Keratinocyte (primary cell): ENCODE measurements around the gene GSTM4. TPM values are rescaled to one million over a fixed set of nuclear protein-coding genes. Genes with fewer than 3 reads are reported as not detected.

Experiments
- DNase-seq: peaks from one replicate; pipeline ENCODE4 v3.0.0-alpha.2; 2011; ENCODE audit warnings: low read depth, missing footprints, low spot score
- FAIRE-seq: peaks from 2 replicates; lab custom pipeline; 2011; peaks lifted over from hg19 to GRCh38; lab: Jason Lieb, UNC
- H2AFZ ChIP-seq: 2 replicates; pipeline ENCODE4 v1.6.0; 2012; ENCODE audit warnings: low read length, control low read depth, inconsistent platforms; ENCODE audit not compliant: control insufficient read depth
- H3K27ac ChIP-seq: 2 replicates; pipeline ENCODE4 v1.5.1; 2011; ENCODE audit warnings: low read length; ENCODE audit not compliant: control insufficient read depth, insufficient read depth
- H3K27me3 ChIP-seq: 3 replicates; pipeline ENCODE4 v1.6.0; 2011; ENCODE audit warnings: low read length; ENCODE audit not compliant: control insufficient read depth, insufficient read depth; ENCODE audit errors: extremely low read depth
- H3K36me3 ChIP-seq, 2 experiments: 2 replicates in 1 of 2; 3 replicates in 1 of 2; pipeline ENCODE4 v1.5.1; 2011; ENCODE audit warnings: low read length in 2 of 2, mild to moderate bottlenecking in 1 of 2; ENCODE audit not compliant: control insufficient read depth in 2 of 2, insufficient read depth in 2 of 2; ENCODE audit errors: extremely low read depth in 1 of 2
- H3K4me1 ChIP-seq: 3 replicates; pipeline ENCODE4 v1.5.1; 2011; ENCODE audit warnings: low read length; ENCODE audit not compliant: control insufficient read depth, insufficient read depth; ENCODE audit errors: extremely low read depth
- H3K4me2 ChIP-seq: 3 replicates; pipeline ENCODE4 v1.6.0; 2011; ENCODE audit warnings: low read depth, low read length; ENCODE audit not compliant: control insufficient read depth, insufficient read depth; ENCODE audit errors: extremely low read depth
- H3K4me3 ChIP-seq, 3 experiments: fragments of 200-600 bp in 1 of 3; sonication (generic) in 1 of 3; 2 replicates in 2 of 3; 3 replicates in 1 of 3; pipeline ENCODE4 v1.5.1; 2011 to 2016; ENCODE audit warnings: low read length in 3 of 3, mild to moderate bottlenecking in 3 of 3, control low read depth in 2 of 3, inconsistent platforms in 1 of 3, low read depth in 1 of 3, mixed read lengths in 1 of 3, mixed run types in 1 of 3, moderate library complexity in 1 of 3; ENCODE audit not compliant: control insufficient read depth in 2 of 3, insufficient read depth in 2 of 3; ENCODE audit errors: extremely low read depth in 1 of 3
- H3K79me2 ChIP-seq: 2 replicates; pipeline ENCODE4 v1.6.0; 2012; ENCODE audit warnings: low read length; ENCODE audit not compliant: control insufficient read depth, insufficient read depth
- H3K9ac ChIP-seq: 3 replicates; pipeline ENCODE4 v1.6.0; 2011; ENCODE audit warnings: low read length; ENCODE audit not compliant: control insufficient read depth, insufficient read depth; ENCODE audit errors: extremely low read depth
- H3K9me1 ChIP-seq: 3 replicates; pipeline ENCODE4 v1.6.0; 2011; ENCODE audit warnings: low read length; ENCODE audit not compliant: control insufficient read depth, insufficient read depth; ENCODE audit errors: extremely low read depth
- H3K9me3 ChIP-seq: 2 replicates; pipeline ENCODE4 v1.5.1; 2012; ENCODE audit warnings: low read depth, low read length; ENCODE audit not compliant: control insufficient read depth
- H4K20me1 ChIP-seq: 3 replicates; pipeline ENCODE4 v1.6.0; 2011; ENCODE audit warnings: low read length; ENCODE audit not compliant: control insufficient read depth, insufficient read depth; ENCODE audit errors: extremely low read depth
- EZH2 ChIP-seq: IDR thresholded peaks from one replicate; pipeline ENCODE4 v1.6.1; 2012; ENCODE audit warnings: inconsistent platforms, mild to moderate bottlenecking, low read length, moderate library complexity
- dilution Hi-C: fragments of 300-500 bp; cut with MboI; formaldehyde crosslinking; loops from one replicate; pipeline ENCODE4 v1.7.0; 2020; ENCODE audit warnings: low sequenced_read_pairs; ENCODE audit not compliant: extremely low pct_ligation_motif_present
- polyA plus RNA-seq, 5 experiments: library from polyadenylated mRNA; depleted of rRNA in 3 of 5; stranded (reverse) in 3 of 5; stranded (forward) in 1 of 5; unstranded in 1 of 5; fragments of >200 nt; gene quantifications; 1 replicate in 1 of 5; 2 replicates in 3 of 5; 3 replicates in 1 of 5; pipeline versions ENCODE4 v1.2.1 to v1.2.3, GENCODE V29; 2011 to 2012; ENCODE audit warnings: missing spikeins in 2 of 5, low read depth in 1 of 5, low replicate concordance in 1 of 5
- TF ChIP-seq, protein P1 (sequence below), 3 experiments: IDR thresholded peaks in 1 of 3; conservative IDR thresholded peaks in 1 of 3; optimal IDR thresholded peaks in 1 of 3; 2 replicates in 2 of 3; 3 replicates in 1 of 3; pipeline versions ENCODE3 to v1.5.1; 2011; ENCODE audit warnings: low read length in 3 of 3, mild to moderate bottlenecking in 3 of 3, moderate library complexity in 2 of 3, control low read depth in 1 of 3, inconsistent platforms in 1 of 3; ENCODE audit not compliant: insufficient read depth in 2 of 3; ENCODE audit errors: extremely low read depth in 1 of 3

The GSTM4 gene
- polyA plus RNA-seq, 1 donor (not counting 4 experiments of a cell fraction or from before 2014, with no cell fraction given): 15.9 TPM

DNA sequence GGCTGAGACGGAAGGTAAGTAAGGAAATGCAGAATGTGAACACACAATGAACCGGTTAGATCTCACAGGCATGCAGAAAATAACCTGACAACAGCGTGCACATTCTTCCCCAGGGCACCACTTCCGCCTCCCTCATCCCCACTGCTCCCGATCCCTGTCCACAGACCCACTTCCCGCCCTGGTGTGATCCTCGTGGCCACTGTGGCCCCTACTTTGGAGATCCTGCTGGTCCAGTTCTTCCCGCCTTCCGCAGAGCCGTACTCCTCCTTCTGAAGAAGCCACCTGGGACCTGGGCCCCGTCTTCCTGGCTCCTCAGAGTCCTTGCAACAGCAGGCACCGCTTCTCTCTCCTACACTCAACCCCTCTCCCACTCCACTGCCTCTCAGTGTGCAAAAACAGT, 1.4 kb upstream of the GSTM4 start:
- FAIRE-seq (no peak), DNase-seq (no peak)
- no peak overlapping the region for H3K4me2 ChIP-seq
- H3K4me1 ChIP-seq: peaks cover 7% of the 10 kb centered on the region
- no peaks in the 10 kb centered on the region for H4K20me1 ChIP-seq
- no peak for TF ChIP-seq EZH2
- TF ChIP-seq, protein P1, sequence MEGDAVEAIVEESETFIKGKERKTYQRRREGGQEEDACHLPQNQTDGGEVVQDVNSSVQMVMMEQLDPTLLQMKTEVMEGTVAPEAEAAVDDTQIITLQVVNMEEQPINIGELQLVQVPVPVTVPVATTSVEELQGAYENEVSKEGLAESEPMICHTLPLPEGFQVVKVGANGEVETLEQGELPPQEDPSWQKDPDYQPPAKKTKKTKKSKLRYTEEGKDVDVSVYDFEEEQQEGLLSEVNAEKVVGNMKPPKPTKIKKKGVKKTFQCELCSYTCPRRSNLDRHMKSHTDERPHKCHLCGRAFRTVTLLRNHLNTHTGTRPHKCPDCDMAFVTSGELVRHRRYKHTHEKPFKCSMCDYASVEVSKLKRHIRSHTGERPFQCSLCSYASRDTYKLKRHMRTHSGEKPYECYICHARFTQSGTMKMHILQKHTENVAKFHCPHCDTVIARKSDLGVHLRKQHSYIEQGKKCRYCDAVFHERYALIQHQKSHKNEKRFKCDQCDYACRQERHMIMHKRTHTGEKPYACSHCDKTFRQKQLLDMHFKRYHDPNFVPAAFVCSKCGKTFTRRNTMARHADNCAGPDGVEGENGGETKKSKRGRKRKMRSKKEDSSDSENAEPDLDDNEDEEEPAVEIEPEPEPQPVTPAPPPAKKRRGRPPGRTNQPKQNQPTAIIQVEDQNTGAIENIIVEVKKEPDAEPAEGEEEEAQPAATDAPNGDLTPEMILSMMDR (optimal IDR thresholded peaks at IDR 0.05 in 1 of 3, IDR thresholded peaks at IDR 0.05 in 1 of 3, conservative IDR thresholded peaks at IDR 0.05 in 1 of 3; ENCODE audit: extremely low read depth in 1 of 3, insufficient read depth in 2 of 3, low read length in 3 of 3): no peak
- no peaks in the 10 kb centered on the region for H3K27me3 ChIP-seq
- H3K27ac ChIP-seq: no peak overlapping the region
- H3K79me2 ChIP-seq: no peaks in the 10 kb centered on the region
- no peaks in the 10 kb centered on the region for H3K9me3 ChIP-seq
- no peaks in the 10 kb centered on the region for H3K9me1 ChIP-seq
- H3K36me3 ChIP-seq: no peaks in the 10 kb centered on the region
- H3K9ac ChIP-seq: no peak overlapping the region
- no peak overlapping the region for H3K4me3 ChIP-seq
- H2AFZ ChIP-seq: no peak overlapping the region
- dilution Hi-C loops: no loop called here

DNA sequence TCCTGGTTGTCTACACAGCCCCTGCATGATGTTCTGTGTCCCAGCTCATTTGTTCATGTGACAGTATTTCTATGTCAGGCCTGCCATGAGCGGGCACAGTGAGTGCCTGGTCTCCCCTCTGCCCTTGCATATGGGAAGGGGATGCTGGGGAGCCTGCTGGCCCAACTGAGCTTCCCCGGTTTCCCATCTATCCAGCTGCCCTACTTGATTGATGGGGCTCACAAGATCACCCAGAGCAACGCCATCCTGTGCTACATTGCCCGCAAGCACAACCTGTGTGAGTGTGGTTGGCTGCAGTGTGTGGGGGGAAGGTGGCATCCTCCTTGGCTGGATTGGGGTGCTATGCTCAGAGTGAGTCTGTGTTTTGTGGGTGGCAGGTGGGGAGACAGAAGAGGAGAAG, 1.5 kb downstream of the GSTM4 start:
- FAIRE-seq (no peak), DNase-seq (no peak)
- H3K4me2 ChIP-seq: no peak overlapping the region
- H3K9me1 ChIP-seq: no peaks in the 10 kb centered on the region
- no peaks in the 10 kb centered on the region for H4K20me1 ChIP-seq
- TF ChIP-seq EZH2: no peak
- TF ChIP-seq, protein P1 (optimal IDR thresholded peaks at IDR 0.05 in 1 of 3, IDR thresholded peaks at IDR 0.05 in 1 of 3, conservative IDR thresholded peaks at IDR 0.05 in 1 of 3; ENCODE audit: extremely low read depth in 1 of 3, insufficient read depth in 2 of 3, low read length in 3 of 3): no peak
- no peak overlapping the region for H2AFZ ChIP-seq
- no peaks in the 10 kb centered on the region for H3K36me3 ChIP-seq
- H3K9ac ChIP-seq: no peak overlapping the region
- H3K27me3 ChIP-seq: no peaks in the 10 kb centered on the region
- H3K4me3 ChIP-seq: no peak overlapping the region
- H3K27ac ChIP-seq: no peak overlapping the region
- dilution Hi-C loops: no loop called here
- H3K9me3 ChIP-seq: no peaks in the 10 kb centered on the region
- H3K4me1 ChIP-seq: peaks cover 7% of the 10 kb centered on the region
- no peaks in the 10 kb centered on the region for H3K79me2 ChIP-seq
